Lower leg skin (tissue), 3 donors: Measurements from ENCODE around the gene EVX1.

Experiments used
- POLR2A ChIP-seq, 2 donors: fragments of 450-650 bp; IDR thresholded peaks; one replicate each; pipeline ENCODE4 v1.6.1; 2016 to 2017; ENCODE audit warnings: antibody characterized with exemption in 2 of 2, mild to moderate bottlenecking in 1 of 2, moderate library complexity in 1 of 2
- TF ChIP-seq, protein P1 (sequence below), 3 donors: fragments of 450-650 bp; IDR thresholded peaks; one replicate each; pipeline ENCODE4 v1.5.1; 2016; ENCODE audit warnings: antibody characterized with exemption in 3 of 3, mild to moderate bottlenecking in 3 of 3, moderate library complexity in 2 of 3

DNA sequence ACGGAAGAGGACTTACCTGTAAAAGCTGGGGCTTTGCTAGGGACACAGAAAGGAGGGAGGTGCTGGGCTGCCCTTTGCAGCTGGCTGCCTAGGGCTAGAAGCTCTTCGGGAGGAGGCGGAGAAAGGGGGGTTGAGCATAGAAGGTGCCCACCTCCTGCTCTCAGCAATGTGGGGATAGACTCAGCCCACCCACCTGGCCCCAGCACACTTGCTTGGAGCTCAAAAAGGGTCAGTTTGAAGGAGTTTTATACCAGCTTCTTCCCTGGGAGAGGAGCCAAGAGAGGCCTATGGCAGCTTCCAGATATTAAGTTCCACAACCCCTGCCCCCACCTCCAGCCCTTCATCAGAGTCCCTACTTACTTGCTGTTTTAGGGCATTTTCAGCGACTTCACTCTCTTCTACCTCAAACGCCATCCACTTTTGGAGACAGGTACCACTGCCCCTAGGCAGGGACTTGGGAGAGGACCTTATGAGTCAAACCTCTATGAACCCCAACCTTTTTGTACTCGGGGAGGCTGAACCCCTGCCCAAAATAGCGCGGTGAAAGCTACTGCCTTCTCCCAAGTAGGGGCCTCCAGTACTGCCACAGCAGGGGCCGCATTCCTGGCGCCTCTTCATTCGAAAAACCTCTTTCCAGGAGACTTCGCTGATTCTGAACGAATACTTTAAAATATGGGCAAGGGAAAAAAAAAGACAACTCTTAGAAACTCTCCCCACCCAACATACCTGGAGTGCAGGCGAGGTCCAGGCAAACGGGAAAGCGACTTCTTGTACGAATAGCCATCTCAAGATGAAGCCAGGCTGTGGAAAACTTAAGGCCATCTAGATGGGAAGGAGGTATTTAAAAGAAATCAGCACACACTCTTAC lies 1.2 kb upstream of the EVX1 start:
- TF ChIP-seq, protein P1, sequence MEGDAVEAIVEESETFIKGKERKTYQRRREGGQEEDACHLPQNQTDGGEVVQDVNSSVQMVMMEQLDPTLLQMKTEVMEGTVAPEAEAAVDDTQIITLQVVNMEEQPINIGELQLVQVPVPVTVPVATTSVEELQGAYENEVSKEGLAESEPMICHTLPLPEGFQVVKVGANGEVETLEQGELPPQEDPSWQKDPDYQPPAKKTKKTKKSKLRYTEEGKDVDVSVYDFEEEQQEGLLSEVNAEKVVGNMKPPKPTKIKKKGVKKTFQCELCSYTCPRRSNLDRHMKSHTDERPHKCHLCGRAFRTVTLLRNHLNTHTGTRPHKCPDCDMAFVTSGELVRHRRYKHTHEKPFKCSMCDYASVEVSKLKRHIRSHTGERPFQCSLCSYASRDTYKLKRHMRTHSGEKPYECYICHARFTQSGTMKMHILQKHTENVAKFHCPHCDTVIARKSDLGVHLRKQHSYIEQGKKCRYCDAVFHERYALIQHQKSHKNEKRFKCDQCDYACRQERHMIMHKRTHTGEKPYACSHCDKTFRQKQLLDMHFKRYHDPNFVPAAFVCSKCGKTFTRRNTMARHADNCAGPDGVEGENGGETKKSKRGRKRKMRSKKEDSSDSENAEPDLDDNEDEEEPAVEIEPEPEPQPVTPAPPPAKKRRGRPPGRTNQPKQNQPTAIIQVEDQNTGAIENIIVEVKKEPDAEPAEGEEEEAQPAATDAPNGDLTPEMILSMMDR (IDR thresholded peaks at IDR 0.05) = no peak
- no peak for TF ChIP-seq POLR2A (IDR thresholded peaks at IDR 0.05)
